Measurements from ENCODE around the gene PPP1R10.

DNA sequence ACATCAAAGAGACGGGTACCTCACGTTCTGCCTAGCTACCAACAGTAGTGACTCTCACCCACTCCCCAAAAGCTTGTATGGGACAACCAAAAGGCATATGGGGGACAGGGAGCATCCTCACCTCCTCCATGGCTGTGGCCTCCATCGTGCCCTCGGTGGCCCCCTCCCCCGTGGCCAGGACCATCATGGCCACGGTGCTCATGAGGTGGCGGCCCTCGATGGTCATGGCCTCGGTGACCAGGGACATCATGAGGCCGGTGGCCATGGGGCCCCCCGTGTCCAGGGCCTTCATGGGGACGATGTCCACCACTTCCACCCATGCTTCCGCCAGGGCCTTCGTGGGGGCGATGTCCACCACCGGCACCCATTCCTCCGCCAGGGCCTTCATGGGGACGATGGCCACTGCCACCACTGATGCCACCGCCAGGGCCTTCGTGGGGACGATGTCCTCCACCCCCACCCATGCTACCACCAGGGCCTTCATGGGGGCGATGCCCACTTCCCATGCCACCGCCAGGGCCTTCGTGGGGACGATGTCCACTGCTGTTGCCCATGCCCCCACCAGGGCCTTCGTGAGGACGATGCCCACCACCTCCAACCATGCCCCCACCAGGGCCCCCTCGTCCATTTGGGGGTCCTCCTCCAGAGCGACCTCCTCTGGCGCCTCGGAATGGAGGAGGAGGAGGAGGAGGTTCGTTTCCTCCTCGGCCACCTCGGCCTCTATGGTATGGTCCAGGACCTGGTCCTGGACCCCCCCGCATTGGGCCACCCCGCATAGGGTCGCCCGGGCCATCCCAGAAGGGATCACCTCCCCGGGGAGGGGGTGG is 15.0 kb downstream of the PPP1R10 start:
- TF ChIP-seq EZH2phosphoT487 (IDR thresholded peaks at IDR 0.05; ENCODE audit: borderline replicate concordance, low read length) = no peak
- no peak for TF ChIP-seq CTCF (conservative IDR thresholded peaks at IDR 0.05; ENCODE audit: low read depth, low read length)
